NCI-H1694 (cell line): Measurements from ENCODE around the gene PGF.

Experiments used
- DNase-seq: peaks from one replicate; lab custom pipeline; 2025; lab: John Stamatoyannopoulos, UW

Gene PGF

DNA sequence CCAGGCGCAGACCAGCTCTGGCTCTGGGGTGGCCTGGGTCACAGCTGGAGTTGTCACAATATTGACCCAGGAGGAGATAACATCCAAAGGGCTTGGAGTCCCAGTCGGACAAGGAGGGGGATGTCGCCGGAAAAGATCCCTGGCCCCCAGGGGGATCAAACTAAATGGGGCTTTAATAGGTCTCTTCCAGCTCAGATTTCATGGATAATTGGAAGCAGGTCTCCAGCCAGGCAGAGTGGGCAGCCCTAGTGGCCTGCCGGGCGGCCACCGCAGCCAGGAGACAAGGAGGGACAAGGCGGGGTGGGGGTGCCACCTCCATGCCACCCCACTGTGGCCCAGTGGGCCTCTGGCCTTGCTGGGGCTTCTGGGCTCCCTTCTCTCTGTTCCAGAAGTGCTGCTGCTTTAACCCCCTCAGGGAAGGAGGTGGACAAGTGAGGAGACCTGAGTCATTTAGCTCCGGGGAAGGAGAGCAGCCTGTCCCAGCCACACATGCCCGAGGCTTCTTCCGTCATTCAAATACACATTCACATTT lies 23.1 kb upstream of the PGF start:
- no peak for DNase-seq

DNA sequence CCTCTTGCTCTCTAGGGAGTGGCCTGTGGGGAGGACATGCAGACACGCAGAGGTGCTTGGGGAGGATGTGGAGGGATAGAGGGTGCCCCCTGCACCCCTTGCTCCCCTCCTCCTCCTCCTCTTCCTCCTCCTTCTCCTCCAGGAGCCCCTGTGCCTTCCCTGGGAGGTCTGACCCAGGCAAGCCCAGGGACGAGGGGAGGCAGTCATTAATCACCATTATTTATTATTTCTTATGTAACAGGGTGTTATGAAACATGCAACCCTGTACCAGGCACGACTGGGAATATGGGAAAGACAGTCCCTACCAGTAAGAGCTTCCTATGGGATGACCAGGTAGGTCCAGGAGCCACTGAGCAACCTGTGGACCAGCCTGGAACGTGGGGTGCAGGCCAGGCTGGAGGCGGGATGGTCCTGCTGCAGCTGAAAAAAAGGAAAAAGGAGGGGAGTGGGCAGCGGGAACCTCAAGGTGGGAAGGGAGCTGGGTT lies 22.5 kb upstream of the PGF start:
- DNase-seq: no peak

- DNase-seq: no peak
Observed at GRCh38 chr14:74977164-74977900, 21.9 kb upstream of the PGF start.

DNA sequence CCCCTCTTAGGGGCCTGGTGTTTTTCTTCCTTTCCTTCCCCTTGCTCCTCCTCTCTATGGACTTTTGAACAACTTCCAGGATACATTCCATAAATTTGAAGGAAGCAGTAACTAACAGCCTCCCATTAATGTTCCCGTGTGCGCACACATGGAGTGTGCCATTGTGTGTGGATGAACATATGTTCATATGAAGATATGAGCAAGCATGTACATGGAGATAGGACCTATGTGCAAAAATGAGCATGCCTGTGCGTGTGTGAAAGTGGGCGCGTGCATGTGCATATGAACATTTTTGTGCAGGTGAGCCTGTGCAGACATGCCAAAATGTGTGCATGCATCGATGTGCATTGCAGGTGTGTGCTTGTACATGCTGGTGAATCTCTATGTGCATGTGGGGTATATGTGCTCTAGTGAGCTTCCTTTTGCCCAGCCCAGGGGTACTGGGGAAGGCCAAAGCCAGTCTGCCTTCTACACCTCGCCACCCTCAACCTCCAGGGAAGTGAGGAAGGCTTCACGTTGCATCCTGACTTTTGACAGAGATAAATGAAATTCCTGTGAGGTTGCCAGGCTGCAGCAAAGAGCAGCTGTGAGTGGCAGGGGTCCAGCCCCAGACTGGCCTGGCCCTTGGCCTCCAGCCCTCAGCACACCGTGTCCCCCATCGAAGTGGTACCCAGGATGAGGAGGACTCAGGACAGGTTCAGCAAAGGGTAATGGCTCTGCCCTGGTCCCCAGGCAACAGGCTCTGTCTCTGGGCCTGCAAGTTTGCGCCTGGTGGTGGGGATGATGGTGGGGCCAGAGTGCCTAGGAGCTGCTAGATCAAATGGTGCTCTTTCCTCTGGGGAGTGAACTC lies 21.1 kb upstream of the PGF start:
- no peak for DNase-seq

GRCh38 chr14:74975059-74975810 lies 19.8 kb upstream of the PGF start:
- no peak for DNase-seq

GRCh38 chr14:74974364-74975058 lies 19.1 kb upstream of the PGF start:
- DNase-seq: no peak

GRCh38 chr14:74973905-74974363 lies 18.5 kb upstream of the PGF start:
- DNase-seq: no peak

GRCh38 chr14:74973003-74973653 lies 17.7 kb upstream of the PGF start:
- no peak for DNase-seq

DNA sequence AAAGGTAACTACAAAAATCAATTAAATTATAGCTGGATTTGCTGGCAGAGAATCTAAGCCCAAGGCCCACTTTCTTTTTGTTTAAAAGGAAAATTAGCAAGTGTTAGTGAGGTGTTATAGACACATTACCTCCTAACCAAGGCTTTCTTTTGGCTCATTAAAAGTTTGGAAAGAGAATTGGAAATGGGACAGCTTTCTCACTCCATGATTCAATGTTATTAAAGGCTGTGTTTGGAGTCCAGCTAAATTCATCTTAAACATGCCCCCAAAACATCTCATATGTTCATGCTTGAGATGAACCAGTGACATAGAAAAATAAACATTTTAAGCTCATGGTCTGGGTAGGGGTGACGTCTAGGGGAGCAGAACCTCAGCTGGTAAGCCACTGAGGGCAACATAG lies 13.4 kb upstream of the PGF start:
- no peak for DNase-seq

GRCh38 chr14:74965486-74966153 lies 10.2 kb upstream of the PGF start:
- no peak for DNase-seq

DNA sequence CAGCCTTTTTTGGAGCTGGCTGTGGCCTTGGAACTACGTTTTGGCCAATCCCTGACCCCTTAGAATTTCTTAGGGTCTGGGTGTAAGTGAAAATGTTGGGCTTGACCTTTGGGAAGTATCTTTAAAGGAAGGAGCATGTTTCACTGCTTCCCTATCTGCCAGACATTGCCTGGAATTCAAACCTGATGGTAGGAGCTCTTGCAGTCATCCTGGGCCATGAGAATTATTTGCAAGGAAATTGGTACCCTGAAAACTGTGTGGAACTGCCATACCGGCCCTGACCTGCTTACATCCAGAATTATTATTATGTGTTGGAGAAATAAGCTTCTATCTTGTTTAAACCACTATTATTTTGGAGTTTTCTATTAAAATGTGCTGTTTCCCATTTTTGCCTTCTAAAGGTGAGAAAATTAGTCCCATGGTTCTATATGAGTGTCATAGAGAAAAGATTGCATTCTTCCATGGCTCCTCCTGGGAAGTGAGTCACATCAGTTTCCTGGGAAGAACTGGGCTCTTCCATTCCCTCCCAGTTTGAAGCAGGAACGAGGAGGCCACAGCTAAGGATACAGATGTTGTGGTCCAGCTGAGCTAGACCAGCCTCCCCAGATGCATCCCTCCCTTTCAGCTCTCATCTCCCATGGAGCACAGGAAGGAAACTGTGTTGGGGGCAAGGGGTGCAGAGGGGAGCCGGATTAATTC lies 9.5 kb upstream of the PGF start:
- DNase-seq: no peak

GRCh38 chr14:74963705-74964271 lies 8.4 kb upstream of the PGF start:
- no peak for DNase-seq

- no peak for DNase-seq
Observed at GRCh38 chr14:74963178-74963704, 7.8 kb upstream of the PGF start.

- DNase-seq: no peak
Observed at GRCh38 chr14:74962493-74962892, 7.1 kb upstream of the PGF start.

DNA sequence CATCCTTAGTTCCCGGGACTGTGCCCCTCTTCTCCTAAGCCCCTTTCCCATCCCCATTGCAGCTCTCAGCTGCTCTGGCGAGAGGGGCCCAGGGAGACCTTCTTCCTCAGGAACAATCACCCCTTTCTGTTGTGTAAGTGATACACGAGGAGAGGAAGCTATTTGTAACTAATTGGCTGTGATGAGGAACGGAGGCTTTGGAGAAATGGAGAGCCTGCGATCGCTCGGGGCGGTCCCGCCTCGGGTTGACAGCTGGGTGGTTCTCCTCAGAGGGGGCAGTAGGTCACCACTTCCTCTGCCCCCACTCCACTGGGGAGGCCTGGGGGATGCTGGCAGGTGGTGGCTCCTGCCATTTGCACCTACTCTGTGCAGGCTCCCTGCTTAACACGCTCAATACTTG lies 6.6 kb upstream of the PGF start:
- DNase-seq: no peak

DNA sequence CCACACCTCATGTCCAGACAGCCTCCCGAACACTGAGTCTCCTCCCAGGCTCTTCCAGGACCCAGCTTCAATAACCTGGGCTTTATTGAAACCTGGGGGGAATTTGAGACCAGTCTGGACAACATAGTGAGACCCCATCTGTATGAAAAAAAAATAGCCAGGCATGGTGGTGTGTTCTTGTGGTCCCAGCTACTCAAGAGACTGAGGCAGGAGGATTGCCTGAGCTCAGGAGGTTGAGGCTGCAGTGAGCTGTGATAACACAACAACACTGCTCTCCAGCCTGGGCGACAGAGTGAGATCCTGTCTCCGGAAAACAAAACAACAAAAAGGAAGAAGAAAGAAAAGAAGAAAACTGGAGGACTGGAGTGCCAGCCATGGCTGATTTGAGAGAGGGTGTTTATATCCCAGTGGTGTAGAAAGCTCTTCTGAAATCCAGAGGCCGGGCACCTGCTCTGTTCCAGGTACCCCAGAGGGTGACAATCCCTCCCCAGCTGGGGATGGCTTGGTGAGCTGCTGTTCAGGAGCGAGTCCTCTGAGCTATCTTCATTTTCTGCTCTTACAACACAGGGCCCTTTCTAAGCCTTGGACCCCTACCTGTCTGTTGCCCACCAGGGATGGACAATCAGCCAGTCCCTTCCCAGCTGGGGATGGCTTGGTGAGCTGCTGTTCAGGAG lies 6.0 kb upstream of the PGF start:
- no peak for DNase-seq

- DNase-seq: no peak
Observed at GRCh38 chr14:74960736-74961135, 5.3 kb upstream of the PGF start.

- no peak for DNase-seq
Observed at GRCh38 chr14:74959596-74960180, 4.3 kb upstream of the PGF start.
